GM12878 (cell line): ENCODE measurements around the gene M1AP.

ENCODE experiments used
- FOXK2 ChIP-seq: fragments of 450-650 bp; IDR thresholded peaks from 2 replicates; pipeline ENCODE4 v1.6.1; 2017; ENCODE audit warnings: mild to moderate bottlenecking, moderate library complexity
- POLR2A ChIP-seq: IDR thresholded peaks from 2 replicates; pipeline ENCODE4 v1.6.1; 2011; ENCODE audit warnings: low read depth, mild to moderate bottlenecking, low read length
- TF ChIP-seq, protein P1 (sequence below), 3 experiments: IDR thresholded peaks in 2 of 3; conservative IDR thresholded peaks in 1 of 3; 2 replicates each; pipeline ENCODE4 v1.5.1; 2011; ENCODE audit warnings: low read depth in 3 of 3, low read length in 3 of 3, mild to moderate bottlenecking in 3 of 3, control low read depth in 2 of 3, moderate library complexity in 2 of 3, inconsistent platforms in 1 of 3, mixed read lengths in 1 of 3; ENCODE audit not compliant: control insufficient read depth in 2 of 3, insufficient read depth in 1 of 3; ENCODE audit errors: extremely low read depth in 1 of 3
- TF ChIP-seq, protein P2 (sequence below): IDR thresholded peaks from 2 replicates; pipeline ENCODE4 v1.6.1; 2012; ENCODE audit warnings: low read depth, low read length, improper control_type of control experiment

DNA sequence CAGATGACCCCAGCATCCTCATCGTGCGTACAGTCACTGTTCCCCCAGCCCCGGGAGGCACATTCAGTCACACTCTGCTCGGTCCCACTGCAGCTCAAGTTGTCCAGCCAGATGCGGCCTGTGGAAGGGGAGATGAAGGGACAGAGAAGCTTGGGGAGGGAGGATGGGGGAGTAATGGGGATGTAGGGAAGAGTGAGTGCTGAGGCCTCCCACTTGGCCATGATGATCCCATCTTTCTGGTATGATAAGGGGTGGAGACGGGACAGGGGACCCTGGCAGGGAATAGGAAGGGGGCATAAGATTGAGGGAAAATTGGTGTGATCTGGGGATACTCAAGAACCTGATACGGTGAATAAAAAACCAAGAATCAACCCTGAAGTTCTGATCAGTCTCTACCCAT, 97.9 kb downstream of the M1AP start:
- TF ChIP-seq, protein P1, sequence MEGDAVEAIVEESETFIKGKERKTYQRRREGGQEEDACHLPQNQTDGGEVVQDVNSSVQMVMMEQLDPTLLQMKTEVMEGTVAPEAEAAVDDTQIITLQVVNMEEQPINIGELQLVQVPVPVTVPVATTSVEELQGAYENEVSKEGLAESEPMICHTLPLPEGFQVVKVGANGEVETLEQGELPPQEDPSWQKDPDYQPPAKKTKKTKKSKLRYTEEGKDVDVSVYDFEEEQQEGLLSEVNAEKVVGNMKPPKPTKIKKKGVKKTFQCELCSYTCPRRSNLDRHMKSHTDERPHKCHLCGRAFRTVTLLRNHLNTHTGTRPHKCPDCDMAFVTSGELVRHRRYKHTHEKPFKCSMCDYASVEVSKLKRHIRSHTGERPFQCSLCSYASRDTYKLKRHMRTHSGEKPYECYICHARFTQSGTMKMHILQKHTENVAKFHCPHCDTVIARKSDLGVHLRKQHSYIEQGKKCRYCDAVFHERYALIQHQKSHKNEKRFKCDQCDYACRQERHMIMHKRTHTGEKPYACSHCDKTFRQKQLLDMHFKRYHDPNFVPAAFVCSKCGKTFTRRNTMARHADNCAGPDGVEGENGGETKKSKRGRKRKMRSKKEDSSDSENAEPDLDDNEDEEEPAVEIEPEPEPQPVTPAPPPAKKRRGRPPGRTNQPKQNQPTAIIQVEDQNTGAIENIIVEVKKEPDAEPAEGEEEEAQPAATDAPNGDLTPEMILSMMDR (IDR thresholded peaks at IDR 0.05 in 2 of 3, conservative IDR thresholded peaks at IDR 0.05 in 1 of 3; ENCODE audit: control insufficient read depth in 2 of 3, extremely low read depth in 1 of 3, insufficient read depth in 1 of 3, low read depth in 3 of 3, low read length in 3 of 3): no peak
- TF ChIP-seq POLR2A: no peak
- no peak for TF ChIP-seq FOXK2
- TF ChIP-seq, protein P2, sequence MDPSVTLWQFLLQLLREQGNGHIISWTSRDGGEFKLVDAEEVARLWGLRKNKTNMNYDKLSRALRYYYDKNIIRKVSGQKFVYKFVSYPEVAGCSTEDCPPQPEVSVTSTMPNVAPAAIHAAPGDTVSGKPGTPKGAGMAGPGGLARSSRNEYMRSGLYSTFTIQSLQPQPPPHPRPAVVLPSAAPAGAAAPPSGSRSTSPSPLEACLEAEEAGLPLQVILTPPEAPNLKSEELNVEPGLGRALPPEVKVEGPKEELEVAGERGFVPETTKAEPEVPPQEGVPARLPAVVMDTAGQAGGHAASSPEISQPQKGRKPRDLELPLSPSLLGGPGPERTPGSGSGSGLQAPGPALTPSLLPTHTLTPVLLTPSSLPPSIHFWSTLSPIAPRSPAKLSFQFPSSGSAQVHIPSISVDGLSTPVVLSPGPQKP: no peak
